GM12864 (cell line): ENCODE results near the gene VIPR1.

Source experiments
- DNase-seq: peaks from one replicate; pipeline ENCODE4 v3.0.0-alpha.2; 2011; ENCODE audit warnings: low read depth
- H3K4me3 ChIP-seq: 2 replicates; pipeline ENCODE4 v1.5.1; 2011; ENCODE audit warnings: mild to moderate bottlenecking, low read depth, low read length, control low read depth
- TF ChIP-seq, protein P1 (sequence below): IDR thresholded peaks from 2 replicates; pipeline ENCODE4 v1.5.1; 2011; ENCODE audit warnings: low read depth, mild to moderate bottlenecking, moderate library complexity, low read length, control low read depth, inconsistent platforms; ENCODE audit errors: missing control alignments

VIPR1 gene

DNA sequence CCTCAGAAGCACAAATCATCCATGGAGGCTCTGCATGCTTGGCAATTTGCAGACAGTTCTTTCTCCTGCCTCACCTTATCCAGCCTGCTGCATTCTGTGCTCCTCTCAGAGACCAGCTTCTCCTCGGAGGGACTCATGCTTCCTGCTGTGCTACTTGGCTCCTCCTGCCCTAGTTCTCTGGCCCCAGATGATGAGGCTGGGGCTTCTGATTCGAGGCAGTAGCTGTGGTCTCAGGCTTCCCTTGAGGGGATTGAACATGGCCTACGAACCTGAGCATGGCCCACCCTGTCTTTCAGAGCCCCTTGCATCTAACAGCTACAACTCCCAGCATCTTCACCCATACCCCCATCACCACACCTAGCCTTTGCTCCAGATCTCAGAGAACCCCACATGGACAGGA, 6.7 kb downstream of the VIPR1 start:
- TF ChIP-seq, protein P1, sequence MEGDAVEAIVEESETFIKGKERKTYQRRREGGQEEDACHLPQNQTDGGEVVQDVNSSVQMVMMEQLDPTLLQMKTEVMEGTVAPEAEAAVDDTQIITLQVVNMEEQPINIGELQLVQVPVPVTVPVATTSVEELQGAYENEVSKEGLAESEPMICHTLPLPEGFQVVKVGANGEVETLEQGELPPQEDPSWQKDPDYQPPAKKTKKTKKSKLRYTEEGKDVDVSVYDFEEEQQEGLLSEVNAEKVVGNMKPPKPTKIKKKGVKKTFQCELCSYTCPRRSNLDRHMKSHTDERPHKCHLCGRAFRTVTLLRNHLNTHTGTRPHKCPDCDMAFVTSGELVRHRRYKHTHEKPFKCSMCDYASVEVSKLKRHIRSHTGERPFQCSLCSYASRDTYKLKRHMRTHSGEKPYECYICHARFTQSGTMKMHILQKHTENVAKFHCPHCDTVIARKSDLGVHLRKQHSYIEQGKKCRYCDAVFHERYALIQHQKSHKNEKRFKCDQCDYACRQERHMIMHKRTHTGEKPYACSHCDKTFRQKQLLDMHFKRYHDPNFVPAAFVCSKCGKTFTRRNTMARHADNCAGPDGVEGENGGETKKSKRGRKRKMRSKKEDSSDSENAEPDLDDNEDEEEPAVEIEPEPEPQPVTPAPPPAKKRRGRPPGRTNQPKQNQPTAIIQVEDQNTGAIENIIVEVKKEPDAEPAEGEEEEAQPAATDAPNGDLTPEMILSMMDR = no peak
- no peak overlapping the region for H3K4me3 ChIP-seq
- no peak for DNase-seq

DNA sequence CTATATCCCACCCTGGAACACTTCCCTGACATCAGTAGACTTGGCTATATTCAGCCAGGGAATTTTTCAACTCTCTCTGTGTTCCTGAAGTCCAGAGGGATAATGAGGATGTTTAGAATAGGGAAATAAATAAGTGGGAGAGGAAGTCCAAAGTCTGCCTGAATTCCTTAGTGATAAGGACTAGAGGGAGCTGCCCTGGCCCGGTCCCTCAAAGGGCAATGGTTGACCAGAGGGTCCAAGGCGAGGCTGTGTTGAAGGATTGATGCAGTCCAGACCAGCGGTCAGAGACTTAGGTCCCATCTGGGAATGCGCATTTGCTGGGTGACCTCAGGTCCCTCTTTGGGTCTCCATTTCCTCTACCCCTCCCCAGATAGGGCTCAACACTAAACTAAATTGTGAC, 7.9 kb downstream of the VIPR1 start:
- DNase-seq = no peak
- TF ChIP-seq, protein P1 = no peak
- no peak overlapping the region for H3K4me3 ChIP-seq

DNA sequence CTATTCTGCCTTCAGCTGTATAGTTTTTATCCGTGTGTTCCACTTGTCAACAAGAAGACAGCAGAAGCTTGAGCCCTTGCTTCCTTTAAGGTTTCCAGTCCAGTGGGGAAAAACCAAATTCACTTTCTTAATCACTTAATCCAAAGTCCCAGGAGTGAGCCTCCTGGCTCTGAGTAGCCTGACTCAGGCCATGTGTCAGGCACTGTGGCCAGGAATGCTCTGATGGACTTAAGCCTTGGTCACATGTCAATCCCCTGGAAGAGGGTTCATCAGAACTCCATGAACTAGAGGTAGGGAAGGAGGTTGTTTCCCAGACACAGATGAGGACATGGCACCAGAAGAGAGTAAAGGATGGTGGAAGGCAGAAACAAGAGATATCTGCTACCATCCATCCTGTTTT, 8.8 kb downstream of the VIPR1 start:
- H3K4me3 ChIP-seq = no peak overlapping the region
- TF ChIP-seq, protein P1 = no peak
- DNase-seq = no peak

DNA sequence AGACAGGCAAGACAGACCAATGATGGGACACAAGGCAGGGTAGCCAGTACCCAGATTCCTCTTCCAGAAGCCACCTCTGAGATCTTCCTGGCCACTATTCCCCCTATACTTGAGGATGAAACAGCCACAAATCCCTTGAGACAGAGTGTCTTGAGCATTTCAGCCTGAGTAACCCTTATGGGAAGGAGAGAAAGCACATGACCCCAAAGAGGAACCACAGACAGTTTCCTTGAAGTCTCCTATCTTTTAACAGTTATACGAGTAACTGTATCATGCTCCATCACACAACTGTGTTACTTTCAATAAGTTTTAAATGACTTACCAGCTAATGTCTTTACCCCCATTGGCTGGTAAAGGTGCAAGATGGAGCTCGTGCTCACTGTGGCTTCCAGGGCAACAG, 9.3 kb downstream of the VIPR1 start:
- TF ChIP-seq, protein P1 = no peak
- no peak for DNase-seq
- H3K4me3 ChIP-seq = no peak overlapping the region

DNA sequence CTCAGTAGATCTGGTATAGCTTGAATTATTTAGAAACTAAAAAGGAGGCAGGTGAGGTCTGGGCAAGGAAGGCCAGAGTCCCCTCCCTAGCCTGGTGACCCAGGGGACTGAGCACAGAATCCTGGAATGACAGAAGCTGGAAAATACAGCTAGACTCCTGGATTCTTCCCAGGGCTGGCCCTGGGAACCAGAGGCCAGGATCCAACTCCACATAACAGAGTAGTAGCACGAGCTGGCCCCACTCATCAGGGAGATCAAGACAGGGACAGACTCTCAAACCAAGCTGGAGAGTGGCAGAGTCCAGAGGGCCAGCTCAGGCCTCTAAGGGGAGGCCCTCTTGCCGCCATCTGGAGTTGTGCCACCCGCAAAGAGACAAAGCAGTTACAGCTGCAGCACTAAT, 10.7 kb downstream of the VIPR1 start:
- H3K4me3 ChIP-seq = no peak overlapping the region
- no peak for DNase-seq
- TF ChIP-seq, protein P1 = no peak

DNA sequence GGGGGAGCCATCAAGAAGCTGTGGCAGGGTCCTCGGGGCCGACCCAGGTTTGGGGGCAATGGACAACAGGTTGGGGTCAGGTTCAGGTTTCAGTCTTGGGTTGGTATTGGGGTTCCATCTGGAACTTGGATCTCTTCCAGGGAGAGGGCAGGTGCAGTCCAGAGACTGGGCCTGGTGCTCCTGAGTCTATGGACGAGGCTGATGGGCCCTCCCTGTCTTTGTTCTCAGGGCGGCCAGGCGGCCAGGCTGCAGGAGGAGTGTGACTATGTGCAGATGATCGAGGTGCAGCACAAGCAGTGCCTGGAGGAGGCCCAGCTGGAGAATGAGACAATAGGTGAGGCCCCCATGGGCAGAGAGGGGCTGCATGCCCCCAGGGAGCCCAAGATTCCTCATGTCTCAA, 11.1 kb downstream of the VIPR1 start:
- DNase-seq = no peak
- TF ChIP-seq, protein P1 = no peak
- H3K4me3 ChIP-seq = no peak overlapping the region

DNA sequence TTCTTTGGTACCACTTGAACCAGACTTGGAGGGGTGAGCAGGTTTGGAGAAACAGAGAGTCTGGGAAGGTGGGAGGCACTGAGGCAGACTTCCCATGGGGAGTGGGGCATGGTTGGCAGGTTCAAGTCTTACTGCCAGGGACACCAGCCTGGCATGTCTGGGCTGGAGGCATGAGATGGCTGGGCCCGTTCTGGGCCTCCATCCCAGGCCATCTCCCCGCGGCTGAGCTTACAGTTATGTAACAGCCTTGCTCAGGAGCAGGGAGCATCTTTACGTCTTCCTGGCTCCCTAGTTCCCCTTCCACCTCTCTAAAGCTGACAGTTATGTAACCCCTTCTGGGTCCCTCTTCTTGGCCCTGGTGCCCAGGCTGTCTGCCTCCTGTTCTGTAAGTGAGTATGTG, 12.4 kb downstream of the VIPR1 start:
- TF ChIP-seq, protein P1 = no peak
- DNase-seq = no peak
- no peak overlapping the region for H3K4me3 ChIP-seq
